ENCODE measurements around the gene PRADC1.

PRADC1 gene

GRCh38 chr2:73233932-73234832 is 1.1 kb upstream of the PRADC1 start, which contains the start of gene CCT7:
TSS of gene CCT7 (plus strand) at chr2:73234308. CDS start at chr2:73234379, 71 bp downstream.
- DNase-seq: peak; percentile 90

DNA sequence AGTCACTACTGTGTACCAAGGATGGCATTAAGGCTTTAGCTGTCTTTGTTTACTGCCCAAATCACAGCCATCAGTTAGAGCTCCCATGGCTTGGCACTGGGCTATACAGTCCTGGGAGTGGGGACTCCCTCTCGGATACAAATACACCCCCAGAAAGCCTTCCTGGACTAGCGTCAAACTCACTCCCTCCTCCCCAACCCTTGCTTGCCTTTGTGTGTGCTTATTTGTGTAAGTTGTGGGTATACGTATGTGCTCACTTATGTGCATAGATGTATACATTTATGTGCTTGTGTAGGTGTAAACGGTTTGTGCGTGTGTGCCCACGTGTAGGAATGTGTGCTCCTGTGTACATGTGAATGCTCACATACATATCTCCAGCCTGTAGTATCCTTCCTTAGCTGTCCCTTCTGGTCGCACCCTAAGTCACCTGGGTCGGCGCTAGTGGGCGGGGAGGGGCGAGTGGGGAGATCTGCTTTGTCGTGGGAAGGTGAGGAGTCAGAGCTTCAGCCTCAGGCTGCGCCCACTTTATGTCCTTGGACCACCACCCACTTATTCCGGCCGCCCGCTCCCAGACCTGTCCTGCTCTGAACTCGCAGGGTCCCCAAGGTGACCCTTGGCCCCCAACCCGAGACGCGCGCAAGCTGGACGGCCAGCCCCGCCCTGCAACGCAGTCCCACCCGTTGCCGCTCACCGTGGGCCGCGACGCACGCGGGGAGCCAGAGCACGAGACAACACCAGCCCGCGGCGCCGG is 461 bp downstream of the PRADC1 start:
- no peak for DNase-seq

- no peak for DNase-seq
Measured at GRCh38 chr2:73228631-73229030, 4.4 kb downstream of the PRADC1 start.

DNA sequence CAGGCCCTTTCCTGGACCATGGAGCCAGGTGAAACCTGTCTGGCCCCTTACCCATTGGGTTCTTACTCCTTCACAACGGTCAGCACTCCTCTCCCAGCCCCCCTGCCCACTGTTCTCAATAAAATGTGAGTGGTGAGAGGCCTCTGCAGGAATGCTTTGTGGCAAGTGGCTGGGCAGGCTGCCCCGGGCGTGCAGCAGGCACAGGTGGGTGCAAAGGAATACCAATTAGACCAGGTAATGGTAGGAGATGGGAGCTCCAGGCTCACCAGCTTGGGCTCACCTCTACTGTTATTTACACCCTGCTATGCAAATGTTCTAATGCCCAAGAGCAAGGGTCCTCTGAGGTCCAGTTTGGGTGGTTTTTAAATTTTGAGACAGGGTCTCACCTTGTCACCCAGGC is 6.0 kb downstream of the PRADC1 start:
- no peak for DNase-seq

GRCh38 chr2:73225513-73226360 is 7.3 kb downstream of the PRADC1 start:
- DNase-seq: no peak

GRCh38 chr2:73223821-73224220 is 9.2 kb downstream of the PRADC1 start:
- DNase-seq: no peak

- no peak for DNase-seq
Measured at GRCh38 chr2:73218298-73218697, 14.7 kb downstream of the PRADC1 start.

- DNase-seq: no peak
Measured at GRCh38 chr2:73217826-73218225, 15.2 kb downstream of the PRADC1 start.

DNA sequence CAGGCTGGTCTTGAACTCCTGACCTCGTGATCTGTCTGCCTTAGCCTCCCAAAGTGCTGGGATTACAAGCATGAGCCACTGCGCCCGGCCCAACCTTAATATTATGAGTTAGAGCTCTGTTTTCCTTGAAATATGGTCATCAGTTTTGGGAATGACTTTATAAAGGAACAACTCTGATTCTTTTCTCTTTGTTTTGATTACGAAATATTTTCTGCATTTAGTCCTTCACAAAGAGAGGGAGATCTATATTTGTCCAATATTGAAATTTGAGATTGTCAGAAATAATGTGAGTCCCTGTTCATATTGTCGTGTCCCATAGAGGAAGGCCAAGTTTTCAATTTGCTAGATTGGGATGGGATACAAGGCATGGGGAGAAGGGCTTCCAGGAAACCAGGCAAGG is 15.9 kb downstream of the PRADC1 start:
- no peak for DNase-seq

GRCh38 chr2:73215254-73215653 is 17.8 kb downstream of the PRADC1 start:
- no peak for DNase-seq

DNA sequence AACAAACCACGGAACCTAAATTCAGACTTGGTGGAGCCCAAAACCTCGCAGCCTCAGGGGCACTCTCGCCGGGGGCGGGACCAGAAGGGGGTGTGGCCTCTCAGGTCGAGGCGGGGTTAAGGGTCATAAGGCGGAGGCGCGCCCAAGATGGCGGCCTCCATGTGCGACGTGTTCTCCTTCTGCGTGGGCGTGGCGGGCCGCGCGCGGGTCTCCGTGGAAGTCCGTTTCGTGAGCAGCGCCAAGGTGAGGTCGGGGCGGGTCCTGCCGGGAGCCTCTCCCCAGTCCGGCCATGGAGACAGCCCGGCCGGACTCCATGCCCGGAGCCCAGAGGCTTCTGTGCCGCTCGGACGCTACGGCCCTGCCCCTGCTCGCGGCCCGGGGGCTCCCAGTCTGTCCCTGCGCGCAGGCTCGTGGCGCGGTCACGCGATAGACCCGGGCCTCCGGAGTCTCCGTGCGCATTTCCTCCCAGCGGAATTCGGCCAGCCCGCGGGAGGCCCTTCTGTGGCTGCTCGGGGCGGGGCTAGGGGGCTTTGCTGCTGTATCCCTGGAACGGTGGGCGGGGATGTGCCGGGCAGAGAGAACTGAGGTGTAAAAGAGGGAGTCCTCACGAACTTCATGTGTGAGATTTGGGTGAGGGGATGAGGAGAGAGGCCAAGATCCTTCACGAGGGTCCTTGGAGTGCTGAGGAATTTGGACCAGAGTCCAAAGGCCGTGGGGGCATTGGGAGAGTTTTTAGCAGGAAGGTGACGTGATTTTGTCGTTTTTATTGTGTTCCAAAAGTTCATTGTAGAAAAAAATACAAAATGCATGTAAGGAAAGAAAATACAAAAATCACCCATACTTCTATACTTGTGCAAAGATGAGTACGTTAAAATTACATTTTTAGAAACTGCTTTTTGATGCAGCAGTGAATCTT is 18.7 kb downstream of the PRADC1 start, which contains the start of gene SMYD5:
TSS of gene SMYD5 (plus strand) at position 126 of the 916 bp plus-strand sequence. CDS start at position 148, 22 bp downstream.
- DNase-seq: peak; percentile 76

- DNase-seq: peak; percentile 80
Measured at GRCh38 chr2:73212448-73213176, 20.4 kb downstream of the PRADC1 start.

DNA sequence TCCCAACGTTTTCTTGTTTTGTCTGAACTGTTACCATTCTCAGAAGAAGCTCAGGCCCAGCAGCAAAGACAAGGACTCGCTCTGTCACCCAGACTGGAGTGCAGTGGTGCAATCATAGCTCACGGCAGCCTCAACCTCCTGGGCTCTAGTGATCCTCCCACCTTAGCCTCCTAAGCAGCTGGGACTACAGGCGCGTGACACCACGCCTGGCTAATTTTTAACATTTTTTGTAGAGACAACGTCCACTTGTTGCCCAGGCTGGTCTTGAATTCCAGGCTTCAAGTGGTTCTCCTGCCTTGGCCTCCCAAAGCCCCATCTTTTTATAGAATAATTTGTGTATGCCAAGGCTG is 21.0 kb downstream of the PRADC1 start:
- DNase-seq: no peak

DNA sequence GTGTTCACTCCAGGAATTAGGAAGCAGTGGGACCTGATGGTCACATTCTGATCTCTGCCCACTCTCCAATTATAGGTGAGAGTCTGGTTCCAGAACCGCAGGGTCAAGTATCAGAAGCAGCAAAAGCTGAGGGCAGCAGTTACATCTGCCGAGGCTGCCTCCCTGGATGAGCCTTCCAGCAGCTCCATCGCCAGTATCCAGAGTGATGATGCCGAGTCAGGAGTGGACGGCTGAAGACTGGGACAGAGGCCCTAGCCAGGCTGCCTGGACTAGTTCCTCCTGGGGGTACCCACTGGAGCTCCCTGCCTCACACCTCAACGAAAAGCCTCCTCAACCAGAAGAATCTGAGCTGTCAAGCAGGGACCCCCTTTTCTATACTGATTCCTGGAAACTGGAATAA is 22.3 kb downstream of the PRADC1 start:
- no peak for DNase-seq

DNA sequence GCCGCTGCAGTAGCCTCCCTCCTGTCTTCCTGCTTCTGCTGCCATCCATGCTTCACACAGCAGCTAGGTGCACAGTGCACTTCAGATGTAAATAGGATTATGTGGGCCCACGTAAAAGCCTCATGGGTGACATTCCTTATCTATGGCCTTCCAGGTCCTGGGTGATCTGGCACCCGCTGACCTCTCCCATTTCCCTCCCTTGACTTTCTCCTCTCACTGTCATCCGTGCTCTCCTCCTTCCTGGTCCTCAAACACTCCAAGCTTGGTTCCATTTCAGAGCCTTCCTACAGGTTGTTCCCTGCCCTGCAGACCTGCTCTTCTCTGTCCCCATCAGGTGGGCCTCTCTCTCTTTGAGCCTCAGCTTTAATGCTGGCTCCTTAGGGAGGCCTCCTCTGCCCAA is 23.0 kb downstream of the PRADC1 start:
- DNase-seq: no peak

DNA sequence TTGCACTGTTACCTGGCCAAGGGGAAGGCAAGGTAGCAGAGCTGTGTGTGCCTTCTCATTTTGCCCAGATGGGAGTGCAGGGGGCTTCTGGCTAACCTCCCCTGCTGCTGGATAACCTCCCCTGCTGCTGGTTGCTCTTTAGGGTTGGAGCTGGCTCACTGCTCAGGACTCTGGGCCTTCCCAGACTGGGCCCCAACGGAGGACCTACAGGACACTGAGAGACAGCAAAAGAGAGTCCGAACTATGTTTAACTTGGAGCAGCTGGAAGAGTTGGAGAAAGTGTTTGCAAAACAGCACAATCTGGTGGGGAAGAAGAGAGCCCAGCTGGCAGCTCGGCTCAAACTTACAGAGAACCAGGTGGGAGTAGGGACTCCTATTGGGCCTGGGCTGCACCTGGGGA is 24.8 kb downstream of the PRADC1 start:
- no peak for DNase-seq

- peak; percentile 62 for DNase-seq
Measured at GRCh38 chr2:73205611-73206010, 27.4 kb downstream of the PRADC1 start.

DNA sequence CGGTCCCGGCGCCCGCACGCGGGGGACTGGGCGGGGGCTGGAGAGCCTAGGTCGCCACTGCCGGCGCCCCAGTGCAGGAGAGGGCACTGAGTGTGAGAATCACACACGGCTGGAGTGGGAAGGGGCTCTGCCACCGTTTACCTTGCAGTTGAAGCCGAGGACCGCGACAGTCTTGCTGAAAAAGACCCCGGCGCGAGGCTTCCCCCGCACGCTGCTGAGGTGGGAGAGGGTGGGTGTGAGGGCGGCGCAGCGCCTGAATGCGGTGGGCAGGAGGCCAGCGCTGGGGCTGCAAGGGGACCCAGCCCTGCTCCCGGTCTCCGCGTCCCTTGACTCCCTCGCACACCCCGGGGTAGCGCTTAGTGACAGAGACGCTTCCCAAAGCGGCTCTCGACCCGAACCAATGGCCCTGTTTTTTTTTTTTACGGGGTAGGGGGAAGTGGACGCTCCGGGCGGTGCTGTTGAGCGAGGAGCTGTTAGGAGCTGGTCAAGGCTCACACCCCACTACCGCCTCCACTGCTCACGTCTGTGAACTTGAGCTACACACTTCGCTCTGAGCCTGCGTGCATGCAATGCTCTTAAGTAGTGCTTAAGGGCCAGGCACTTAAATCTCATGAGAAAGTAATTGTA is 29.9 kb downstream of the PRADC1 start:
- DNase-seq: no peak

DNA sequence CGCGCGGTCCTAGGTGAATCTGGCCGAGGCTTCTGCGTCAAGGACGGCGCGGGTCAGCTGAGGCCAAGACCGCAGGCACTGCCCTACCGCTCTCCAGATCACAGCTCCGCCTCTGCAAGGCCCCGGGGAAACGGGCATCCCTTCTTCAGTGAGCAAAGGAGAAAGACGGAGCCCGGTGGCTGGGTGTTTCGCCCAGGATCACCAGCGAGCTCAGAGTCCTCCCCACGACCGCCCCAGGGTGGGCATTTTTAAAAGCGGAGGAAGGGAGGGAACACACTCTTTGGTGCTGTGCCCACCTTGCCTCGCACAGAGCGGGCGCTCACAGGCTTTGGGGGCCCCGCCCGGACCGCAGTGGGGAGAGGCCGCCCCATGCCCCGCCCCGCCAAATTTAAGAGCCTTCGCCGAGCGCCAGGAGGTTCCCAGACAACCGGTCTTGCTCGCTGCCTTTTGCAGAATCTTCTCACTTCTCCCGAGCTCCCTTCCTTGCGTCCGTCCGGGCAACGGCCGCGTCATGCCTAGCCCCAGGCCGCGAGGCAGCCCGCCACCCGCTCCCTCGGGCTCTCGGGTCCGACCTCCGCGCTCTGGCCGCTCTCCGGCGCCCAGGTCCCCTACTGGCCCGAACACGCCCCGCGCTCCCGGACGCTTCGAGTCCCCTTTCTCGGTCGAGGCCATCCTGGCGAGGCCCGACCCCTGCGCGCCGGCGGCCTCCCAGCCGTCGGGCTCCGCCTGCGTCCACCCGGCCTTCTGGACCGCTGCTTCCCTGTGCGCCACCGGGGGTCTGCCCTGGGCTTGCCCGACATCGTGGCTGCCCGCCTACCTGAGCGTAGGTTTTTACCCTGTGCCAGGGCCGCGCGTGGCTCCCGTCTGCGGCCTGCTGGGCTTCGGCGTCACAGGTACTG is 30.6 kb downstream of the PRADC1 start, which contains the start of gene NOTO:
TSS of gene NOTO (plus strand) at position 419 of the 899 bp plus-strand sequence. CDS start at position 512, 93 bp downstream.
- DNase-seq: no peak
